Measurements from ENCODE around the gene IGF2BP3. TPM values are rescaled to one million over a fixed set of nuclear protein-coding genes. Genes with fewer than 3 reads are reported as not detected.

The IGF2BP3 gene
- total and polyA plus RNA-seq, 12 donors: 0.03 to 67.4 (median 0.68) TPM; not detected in 3

- intact Hi-C loops (cut with DNase I): no loop called here
- no peaks in the 10 kb centered on the region for H3K36me3 ChIP-seq (replicated peaks in 1 of 2)
- H3K4me1 ChIP-seq (replicated peaks in 1 of 2): no peaks in the 10 kb centered on the region
- no peak overlapping the region for H3K27ac ChIP-seq
- H3K9me3 ChIP-seq (replicated peaks in 1 of 3): no peaks in the 10 kb centered on the region
- WGBS, 4 donors: 84 to 89% (median 87%) methylated on average over 3 of the region's 3 CpGs
- TF ChIP-seq POLR2A (IDR thresholded peaks at IDR 0.05): no peak
- TF ChIP-seq CTCF (IDR thresholded peaks at IDR 0.05): no peak
- DNase-seq: no peak
- H3K4me3 ChIP-seq: no peak overlapping the region
- H3K27me3 ChIP-seq: peaks cover 11% of the 10 kb centered on the region
Observed at GRCh38 chr7:23456093-23456492, 14.2 kb downstream of the IGF2BP3 start.

- Histone ChIP-seq H3K36me3 (replicated peaks in 1 of 2) (no peaks in the 10 kb centered on the region), H3K9me3 (replicated peaks in 1 of 3) (no peaks in the 10 kb centered on the region), H3K27me3 (peaks cover 5% of the 10 kb centered on the region), H3K4me3 (no peak overlapping the region), H3K27ac (no peak overlapping the region), H3K4me1 (replicated peaks in 1 of 2) (no peaks in the 10 kb centered on the region)
- no peak for DNase-seq
- 81 to 85% (median 85%) methylated on average over 5 of the region's 5 CpGs for WGBS, 4 donors
- no peak for TF ChIP-seq CTCF (IDR thresholded peaks at IDR 0.05)
- TF ChIP-seq POLR2A (IDR thresholded peaks at IDR 0.05): no peak
- intact Hi-C loops (cut with DNase I): no loop called here
Observed at GRCh38 chr7:23454881-23455526, 15.3 kb downstream of the IGF2BP3 start.

GRCh38 chr7:23450518-23450917 is 19.8 kb downstream of the IGF2BP3 start:
- no peaks in the 10 kb centered on the region for H3K9me3 ChIP-seq (replicated peaks in 1 of 3)
- TF ChIP-seq CTCF (IDR thresholded peaks at IDR 0.05) (no peak), POLR2A (IDR thresholded peaks at IDR 0.05) (no peak)
- 68 to 80% (median 72%) methylated on average over 6 of the region's 6 CpGs for WGBS, 4 donors
- DNase-seq: no peak
- no peaks in the 10 kb centered on the region for H3K4me1 ChIP-seq (replicated peaks in 1 of 2)
- H3K36me3 ChIP-seq (replicated peaks in 1 of 2): no peaks in the 10 kb centered on the region
- no peak overlapping the region for H3K27ac ChIP-seq
- intact Hi-C loops (cut with DNase I): no loop called here
- H3K4me3 ChIP-seq: no peak overlapping the region
- no peaks in the 10 kb centered on the region for H3K27me3 ChIP-seq

- Histone ChIP-seq H3K4me3 (no peak overlapping the region), H3K36me3 (replicated peaks in 1 of 2) (no peaks in the 10 kb centered on the region), H3K4me1 (replicated peaks in 1 of 2) (no peaks in the 10 kb centered on the region), H3K27ac (no peak overlapping the region), H3K9me3 (replicated peaks in 1 of 3) (no peaks in the 10 kb centered on the region), H3K27me3 (no peaks in the 10 kb centered on the region)
- 74 to 86% (median 82%) methylated on average over 3 of the region's 3 CpGs for WGBS, 4 donors
- no peak for DNase-seq
- intact Hi-C loops (cut with DNase I): no loop called here
- TF ChIP-seq POLR2A (IDR thresholded peaks at IDR 0.05) (no peak), CTCF (IDR thresholded peaks at IDR 0.05) (no peak)
Observed at GRCh38 chr7:23449941-23450340, 20.4 kb downstream of the IGF2BP3 start.
